Parathyroid adenoma (tissue), 2 donors: ENCODE measurements around the gene TASP1.
"Not testable (repeated sequence)": the region's sequence is repeated elsewhere in the genome, so short reads cannot be mapped to it uniquely, and the experiment has no call there.

Experiments
- H2AFZ ChIP-seq: fragments of 300-600 bp; sonication (generic); one replicate; pipeline ENCODE4 v1.7.0; 2017; ENCODE audit warnings: antibody characterized with exemption, mild to moderate bottlenecking
- H3K27ac ChIP-seq: fragments of 300-600 bp; sonication (generic); one replicate; pipeline ENCODE4 v1.7.0; 2017
- H3K27me3 ChIP-seq: fragments of 300-600 bp; sonication (generic); one replicate; pipeline ENCODE4 v1.7.0; 2017; ENCODE audit warnings: low read length; ENCODE audit not compliant: control insufficient read depth, insufficient read depth
- H3K36me3 ChIP-seq: fragments of 300-600 bp; sonication (generic); one replicate; pipeline ENCODE4 v1.7.0; 2017; ENCODE audit warnings: low read length; ENCODE audit not compliant: control insufficient read depth, insufficient read depth
- H3K4me1 ChIP-seq: fragments of 300-600 bp; sonication (generic); one replicate; pipeline ENCODE4 v1.7.0; 2017; ENCODE audit warnings: control low read depth
- H3K4me2 ChIP-seq: fragments of 300-600 bp; sonication (generic); one replicate; pipeline ENCODE4 v1.7.0; 2017; ENCODE audit warnings: low read length
- H3K4me3 ChIP-seq: fragments of 300-600 bp; sonication (generic); one replicate; pipeline ENCODE4 v1.7.0; 2017; ENCODE audit warnings: low read depth, low read length
- H3K79me2 ChIP-seq: fragments of 300-600 bp; sonication (generic); one replicate; pipeline ENCODE4 v1.7.0; 2017; ENCODE audit warnings: control low read depth
- H3K9ac ChIP-seq: fragments of 300-600 bp; sonication (generic); one replicate; pipeline ENCODE4 v1.7.0; 2017; ENCODE audit warnings: mild to moderate bottlenecking
- H3K9me3 ChIP-seq: fragments of 300-600 bp; sonication (generic); one replicate; pipeline ENCODE4 v1.7.0; 2017; ENCODE audit warnings: low read length; ENCODE audit not compliant: control insufficient read depth
- CTCF ChIP-seq: fragments of 300-600 bp; sonication (generic); IDR thresholded peaks from one replicate; pipeline ENCODE4 v1.7.0; 2017; ENCODE audit warnings: antibody characterized with exemption, mild to moderate bottlenecking
- donor health status: primary hyperparathyroidism.

Gene TASP1

DNA sequence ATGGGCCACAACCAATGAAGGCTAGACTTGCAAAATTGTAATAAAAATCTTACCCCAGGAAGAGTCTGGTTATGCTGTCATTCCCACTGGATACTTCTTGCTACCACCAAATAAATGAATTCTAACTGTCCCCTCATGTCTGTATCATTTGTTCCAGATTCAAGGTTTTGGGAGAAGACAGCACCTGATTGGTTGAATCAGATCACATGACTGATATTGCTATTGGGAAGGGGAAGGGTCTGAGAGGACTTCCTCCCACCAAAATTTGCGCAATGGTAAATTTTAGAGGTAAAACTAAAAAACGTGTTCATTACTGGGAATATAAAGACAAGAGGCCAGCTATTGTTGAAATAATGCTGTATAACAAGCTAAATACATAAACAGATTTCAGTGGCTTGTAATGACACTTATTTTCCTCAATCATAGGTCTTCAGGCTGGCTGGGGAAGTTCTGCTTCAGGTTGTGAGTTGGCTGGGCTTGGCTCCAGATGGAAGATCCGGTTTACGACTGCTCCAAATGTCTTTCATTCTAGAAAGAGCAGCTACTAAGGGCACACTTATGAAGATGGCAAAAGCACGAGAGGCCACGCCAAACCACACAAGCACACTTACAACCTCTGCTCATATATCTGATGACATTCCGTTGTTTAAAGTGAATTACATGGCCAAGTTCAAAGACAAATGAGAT lies 27.1 kb upstream of the TASP1 start:
- no peak overlapping the region for H3K27ac ChIP-seq
- TF ChIP-seq CTCF: no peak
- no peaks in the 10 kb centered on the region for H3K9me3 ChIP-seq
- no peaks in the 10 kb centered on the region for H3K36me3 ChIP-seq
- H3K4me2 ChIP-seq: no peak overlapping the region
- no peaks in the 10 kb centered on the region for H3K27me3 ChIP-seq
- H3K9ac ChIP-seq: no peak overlapping the region
- no peak overlapping the region for H2AFZ ChIP-seq
- H3K4me1 ChIP-seq: peaks cover 5% of the 10 kb centered on the region
- H3K79me2 ChIP-seq: no peaks in the 10 kb centered on the region
- no peak overlapping the region for H3K4me3 ChIP-seq

- Histone ChIP-seq H3K4me3 (no peak overlapping the region), H3K27me3 (no peaks in the 10 kb centered on the region), H3K9me3 (no peaks in the 10 kb centered on the region), H2AFZ (peak overlapping the region; percentile 80), H3K36me3 (no peaks in the 10 kb centered on the region), H3K4me1 (peaks cover 5% of the 10 kb centered on the region), H3K9ac (no peak overlapping the region), H3K4me2 (peak overlapping the region; percentile 34), H3K79me2 (no peaks in the 10 kb centered on the region), H3K27ac (no peak overlapping the region)
- TF ChIP-seq CTCF: no peak
Measured at GRCh38 chr20:13661070-13661685, 22.4 kb upstream of the TASP1 start.

- Histone ChIP-seq H3K4me1 (peaks cover 5% of the 10 kb centered on the region), H2AFZ (no peak overlapping the region), H3K27me3 (no peaks in the 10 kb centered on the region), H3K9ac (no peak overlapping the region), H3K27ac (no peak overlapping the region), H3K36me3 (no peaks in the 10 kb centered on the region), H3K9me3 (no peaks in the 10 kb centered on the region), H3K4me2 (no peak overlapping the region), H3K79me2 (no peaks in the 10 kb centered on the region), H3K4me3 (no peak overlapping the region)
- no peak for TF ChIP-seq CTCF
Measured at GRCh38 chr20:13659288-13659687, 20.6 kb upstream of the TASP1 start.

GRCh38 chr20:13658060-13658459 lies 19.3 kb upstream of the TASP1 start:
- H3K9me3 ChIP-seq, H2AFZ ChIP-seq: not testable (repeated sequence)

DNA sequence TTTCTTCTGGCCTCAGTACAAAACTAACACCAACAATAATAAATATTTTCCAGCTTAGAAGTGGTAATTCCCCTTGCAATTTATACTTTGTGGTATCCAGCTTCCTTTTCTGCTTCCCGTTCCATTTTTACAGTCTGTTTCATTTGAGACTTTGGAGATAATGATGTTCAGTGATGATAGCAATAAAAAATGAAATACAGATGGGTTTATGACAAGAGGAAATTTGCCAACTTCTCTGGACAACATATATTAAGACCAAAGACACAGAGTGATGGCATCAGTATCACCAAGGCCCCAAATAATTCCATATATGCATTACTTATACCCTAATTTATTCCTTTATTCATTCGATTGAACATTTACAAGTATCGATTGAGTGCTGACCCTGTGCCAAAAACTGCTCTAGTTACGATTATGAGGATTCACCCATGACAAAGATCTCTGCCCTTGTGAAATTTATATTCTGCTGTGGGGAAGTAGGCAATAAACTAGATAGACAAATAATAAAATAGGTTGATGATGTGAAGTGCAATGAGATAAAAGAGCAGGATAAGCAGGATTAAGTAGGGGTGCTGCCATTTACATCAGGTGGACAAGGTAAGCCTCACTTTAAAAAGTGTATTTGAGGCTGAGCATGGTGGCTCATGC lies 18.1 kb upstream of the TASP1 start:
- Histone ChIP-seq H3K4me2 (no peak overlapping the region), H3K27ac (no peak overlapping the region), H3K79me2 (no peaks in the 10 kb centered on the region), H2AFZ (no peak overlapping the region), H3K9ac (no peak overlapping the region), H3K9me3 (no peaks in the 10 kb centered on the region), H3K4me1 (peaks cover 5% of the 10 kb centered on the region), H3K36me3 (no peaks in the 10 kb centered on the region), H3K4me3 (no peak overlapping the region), H3K27me3 (no peaks in the 10 kb centered on the region)
- no peak for TF ChIP-seq CTCF

More at GRCh38 chr20:13658060-13658459, 19.3 kb upstream of the TASP1 start:
- H3K27ac ChIP-seq, H3K27me3 ChIP-seq, H3K79me2 ChIP-seq, H3K9ac ChIP-seq, H3K4me1 ChIP-seq, H3K36me3 ChIP-seq, H3K4me2 ChIP-seq, H3K4me3 ChIP-seq: not testable (repeated sequence)
